22Rv1 (cell line): ENCODE data around the gene KIF26B.

Experiments
- ZFX ChIP-seq: fragments of 450-650 bp; IDR thresholded peaks from 2 replicates; pipeline ENCODE4 v1.6.1; 2017; ENCODE audit warnings: antibody characterized with exemption, borderline replicate concordance
- TF ChIP-seq, protein P1 (sequence below): fragments of 450-650 bp; IDR thresholded peaks from 2 replicates; pipeline ENCODE4 v1.5.1; 2017; ENCODE audit warnings: mild to moderate bottlenecking

DNA sequence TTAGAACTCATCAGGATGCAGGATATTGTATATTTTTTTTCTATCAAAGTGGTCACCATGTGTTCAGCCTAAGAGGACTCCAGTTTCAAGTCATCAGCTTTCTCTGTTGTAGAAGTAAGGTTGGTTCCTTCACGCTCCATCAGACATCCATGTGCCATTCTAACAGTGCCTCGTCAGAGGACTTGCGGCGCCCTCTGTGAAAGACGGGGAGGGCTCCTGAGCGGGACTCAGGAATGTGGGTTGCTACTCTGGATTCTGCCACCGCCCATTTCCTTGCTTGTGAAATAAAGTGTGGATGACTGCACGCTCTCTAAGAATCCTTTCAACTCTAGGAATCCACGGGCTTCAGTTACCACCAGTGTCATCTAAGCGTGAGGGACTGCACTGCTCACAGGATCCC is 593.5 kb downstream of the KIF26B start:
- TF ChIP-seq, protein P1, sequence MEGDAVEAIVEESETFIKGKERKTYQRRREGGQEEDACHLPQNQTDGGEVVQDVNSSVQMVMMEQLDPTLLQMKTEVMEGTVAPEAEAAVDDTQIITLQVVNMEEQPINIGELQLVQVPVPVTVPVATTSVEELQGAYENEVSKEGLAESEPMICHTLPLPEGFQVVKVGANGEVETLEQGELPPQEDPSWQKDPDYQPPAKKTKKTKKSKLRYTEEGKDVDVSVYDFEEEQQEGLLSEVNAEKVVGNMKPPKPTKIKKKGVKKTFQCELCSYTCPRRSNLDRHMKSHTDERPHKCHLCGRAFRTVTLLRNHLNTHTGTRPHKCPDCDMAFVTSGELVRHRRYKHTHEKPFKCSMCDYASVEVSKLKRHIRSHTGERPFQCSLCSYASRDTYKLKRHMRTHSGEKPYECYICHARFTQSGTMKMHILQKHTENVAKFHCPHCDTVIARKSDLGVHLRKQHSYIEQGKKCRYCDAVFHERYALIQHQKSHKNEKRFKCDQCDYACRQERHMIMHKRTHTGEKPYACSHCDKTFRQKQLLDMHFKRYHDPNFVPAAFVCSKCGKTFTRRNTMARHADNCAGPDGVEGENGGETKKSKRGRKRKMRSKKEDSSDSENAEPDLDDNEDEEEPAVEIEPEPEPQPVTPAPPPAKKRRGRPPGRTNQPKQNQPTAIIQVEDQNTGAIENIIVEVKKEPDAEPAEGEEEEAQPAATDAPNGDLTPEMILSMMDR = no peak
- no peak for TF ChIP-seq ZFX
